Right cardiac atrium (tissue), 5 donors: Measurements from ENCODE around the gene DGKG. TPM values are rescaled to one million over a fixed set of nuclear protein-coding genes. Genes with fewer than 3 reads are reported as not detected.
A peak's percentile ranks its signal among the peaks of the same experiment; 100 is the strongest.

Experiments used
- ATAC-seq, 2 donors: fragments of 200-7000 bp; cut with Tn5 transposase; one replicate each; pipeline versions ENCODE4 v1.8.0 to v1.9.1; 2020; ENCODE audit warnings: moderate library complexity in 2 of 2, mild to moderate bottlenecking in 1 of 2
- DNase-seq, 3 donors: peaks; one replicate each; pipeline ENCODE4 v3.0.0-alpha.2; 2020
- H3K27ac ChIP-seq: one replicate; pipeline ENCODE4 v1.5.1; 2013; ENCODE audit warnings: mild to moderate bottlenecking, low read length, control low read depth, moderate library complexity
- H3K27me3 ChIP-seq: one replicate; pipeline ENCODE4 v1.6.1; 2013; ENCODE audit not compliant: control insufficient read depth, insufficient read depth
- H3K4me1 ChIP-seq: one replicate; pipeline ENCODE4 v1.6.1; 2013; ENCODE audit warnings: low read length; ENCODE audit not compliant: control insufficient read depth, insufficient read depth
- H3K4me3 ChIP-seq: one replicate; pipeline ENCODE4 v1.5.1; 2013; ENCODE audit warnings: low read length, control low read depth
- H3K9me3 ChIP-seq: one replicate; pipeline ENCODE4 v1.6.1; 2013; ENCODE audit warnings: low read length; ENCODE audit not compliant: control insufficient read depth
- WGBS: extraction: QIAGEN DNeasy Blood & Tissue Kit; methylation state at CpG from one replicate; pipeline ENCODE4 v1.1.7; 2013; 5-methylcytosine and 5-hydroxymethylcytosine counted together
- intact Hi-C, 4 donors: fragments of 100-400 bp; cut with DNase I; formaldehyde crosslinking; loops; one replicate each; pipeline versions ENCODE4 v1.11.0 to v1.14.0; 2022 to 2023
- polyA plus RNA-seq: library from polyadenylated mRNA; stranded (reverse); fragments of 200-250 nt; gene quantifications from one replicate; pipeline ENCODE4 v1.2.3, GENCODE V29; 2013
- total RNA-seq, 4 donors: library from RNA; stranded (reverse); fragmentation: NEBNext Ultra II Directional; extraction: Animal tissue kit (Norgen Biotek cat#: 25700); gene quantifications; one replicate each; pipeline ENCODE4 v1.2.1, GENCODE V29; 2021
- donor health status: healthy with polysubstance abuse.
- donor health status: DM: no; HTN: yes; CAD: no.
- donor health status: DM: no; HTN: no; CAD: no.
- donor health status: DM: no; HTN: yes; CAD: no; lungs with severe emphysema.
- donor health status: DM: yes; HTN: yes; CAD: no.

The DGKG gene
- total and polyA plus RNA-seq, 5 donors: 4.5 to 23.6 (median 16.2) TPM

DNA sequence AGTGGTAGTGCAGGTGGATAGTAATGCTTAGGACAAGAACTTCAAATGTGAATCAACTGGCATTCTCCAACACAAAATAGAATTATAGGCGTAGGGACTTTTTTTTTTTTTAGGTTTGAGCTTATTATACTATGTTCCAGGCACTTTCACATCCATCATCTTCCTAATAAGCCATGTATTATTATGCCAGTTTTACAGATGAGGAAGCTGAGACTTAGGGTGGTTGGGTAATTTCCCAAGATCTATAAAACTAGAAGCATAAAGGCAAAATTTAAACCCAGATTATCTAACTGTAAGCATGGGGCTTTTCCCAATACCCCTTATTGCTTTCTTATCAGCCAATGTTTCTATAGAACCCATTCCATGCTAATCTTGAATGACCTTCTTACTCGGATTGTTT lies 178.0 kb downstream of the DGKG start:
- no peaks in the 10 kb centered on the region for H3K9me3 ChIP-seq
- DNase-seq: no peak
- no peaks in the 10 kb centered on the region for H3K27me3 ChIP-seq
- H3K4me3 ChIP-seq: no peak overlapping the region
- 66% methylated on average over 2 of the region's 2 CpGs for WGBS
- ATAC-seq: no peak
- no peak overlapping the region for H3K27ac ChIP-seq
- no peaks in the 10 kb centered on the region for H3K4me1 ChIP-seq
- intact Hi-C loops: no loop called here

DNA sequence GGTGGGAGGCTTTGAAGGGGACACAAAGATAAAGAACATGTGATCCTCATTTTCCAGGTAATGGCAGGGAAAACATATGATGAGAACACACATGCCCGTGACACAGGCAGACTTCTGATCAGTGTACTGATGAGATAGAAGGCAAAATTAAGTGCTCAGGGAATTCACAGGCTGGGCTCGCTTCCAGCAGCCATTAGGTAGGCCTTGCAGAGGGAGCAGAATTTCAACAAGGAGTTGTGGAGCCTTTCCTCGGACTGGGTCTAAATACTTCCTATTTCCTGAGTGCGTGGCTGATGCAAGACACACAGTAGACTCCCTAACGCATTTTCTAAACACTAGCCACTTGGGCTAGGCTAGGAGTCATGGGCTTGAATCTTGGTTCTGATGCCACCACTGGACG lies 179.2 kb downstream of the DGKG start:
- intact Hi-C loops: no loop called here
- Histone ChIP-seq H3K27ac (no peak overlapping the region), H3K27me3 (no peaks in the 10 kb centered on the region), H3K4me3 (no peak overlapping the region), H3K9me3 (no peaks in the 10 kb centered on the region), H3K4me1 (no peaks in the 10 kb centered on the region)
- DNase-seq (no peak), ATAC-seq (no peak)
- 58% methylated on average over 6 of the region's 6 CpGs for WGBS

DNA sequence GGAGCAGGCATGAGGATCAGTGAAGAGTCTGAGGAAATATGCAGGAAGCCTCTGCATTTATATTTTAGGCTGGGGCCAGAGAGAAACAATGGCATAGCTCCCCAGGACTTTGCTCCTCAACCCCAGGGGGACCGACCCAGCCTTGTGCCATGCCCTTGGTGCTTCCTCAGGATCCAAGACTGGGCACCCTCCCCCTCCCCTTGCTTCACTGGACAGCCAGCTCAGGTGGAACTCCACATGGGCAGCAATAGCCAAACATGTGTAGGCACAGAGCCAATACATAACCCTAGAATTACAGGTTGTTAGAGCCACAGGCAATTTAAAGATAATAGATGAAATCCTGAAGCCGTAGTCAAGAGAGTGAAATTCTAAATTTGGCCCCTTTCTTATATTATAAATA lies 180.1 kb downstream of the DGKG start:
- Histone ChIP-seq H3K27me3 (no peaks in the 10 kb centered on the region), H3K4me3 (no peak overlapping the region), H3K4me1 (no peaks in the 10 kb centered on the region), H3K9me3 (no peaks in the 10 kb centered on the region), H3K27ac (no peak overlapping the region)
- WGBS: 94% methylated on average over 2 of the region's 2 CpGs
- intact Hi-C loops: no loop called here
- DNase-seq (no peak), ATAC-seq (no peak)

DNA sequence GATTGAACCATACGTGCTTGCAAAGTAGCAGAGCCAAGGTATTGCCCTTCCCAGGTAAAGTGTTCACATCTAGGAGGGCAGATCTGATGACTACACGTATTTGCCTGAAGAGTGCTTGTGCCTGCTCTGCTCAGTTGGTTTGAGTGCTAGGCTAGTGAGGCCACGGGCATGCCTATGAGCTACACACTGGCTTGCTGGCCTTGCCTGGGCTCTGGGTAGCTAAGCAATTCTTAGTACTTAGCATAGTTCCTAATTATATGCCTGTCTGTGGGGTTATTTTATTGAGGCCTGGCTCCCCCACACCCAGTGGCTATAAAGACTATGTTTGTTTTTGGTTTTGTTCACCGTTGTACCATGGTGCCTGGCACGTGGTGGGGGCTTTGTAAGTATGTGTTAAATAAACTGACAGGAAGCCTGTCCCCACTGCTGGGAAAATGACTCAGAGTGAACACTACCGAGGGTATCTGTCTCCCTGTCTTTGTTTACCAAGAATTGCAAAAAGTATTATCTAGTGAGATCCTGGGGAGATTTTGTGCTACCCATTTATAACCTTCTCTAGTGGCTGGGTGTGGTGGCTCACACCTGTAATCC lies 181.0 kb downstream of the DGKG start:
- no peaks in the 10 kb centered on the region for H3K4me1 ChIP-seq
- DNase-seq (no peak), ATAC-seq (no peak)
- WGBS: 71% methylated on average over 6 of the region's 6 CpGs
- H3K27ac ChIP-seq: no peak overlapping the region
- no peak overlapping the region for H3K4me3 ChIP-seq
- intact Hi-C loops: no loop called here
- H3K9me3 ChIP-seq: no peaks in the 10 kb centered on the region
- no peaks in the 10 kb centered on the region for H3K27me3 ChIP-seq

DNA sequence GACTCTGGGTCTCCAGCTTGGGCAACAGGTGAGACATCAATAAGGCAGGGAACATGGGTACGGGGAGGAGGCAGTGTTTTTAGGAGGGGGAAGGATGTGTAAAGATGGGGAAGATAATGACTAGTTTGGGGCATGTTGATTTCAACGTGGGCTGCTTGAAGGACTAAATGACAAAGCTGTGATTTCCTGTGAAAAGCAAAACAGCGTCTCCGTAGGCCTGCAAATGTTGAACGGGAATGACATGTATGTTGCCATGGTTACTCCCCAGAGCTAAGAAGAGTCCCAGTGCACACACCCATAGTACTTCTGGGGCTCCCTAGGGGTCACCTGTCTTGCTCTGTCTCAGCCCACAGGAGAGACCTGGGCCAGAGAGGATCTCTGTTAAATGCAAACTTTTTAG lies 181.9 kb downstream of the DGKG start:
- 66% methylated on average over 5 of the region's 5 CpGs for WGBS
- no peak for ATAC-seq

DNA sequence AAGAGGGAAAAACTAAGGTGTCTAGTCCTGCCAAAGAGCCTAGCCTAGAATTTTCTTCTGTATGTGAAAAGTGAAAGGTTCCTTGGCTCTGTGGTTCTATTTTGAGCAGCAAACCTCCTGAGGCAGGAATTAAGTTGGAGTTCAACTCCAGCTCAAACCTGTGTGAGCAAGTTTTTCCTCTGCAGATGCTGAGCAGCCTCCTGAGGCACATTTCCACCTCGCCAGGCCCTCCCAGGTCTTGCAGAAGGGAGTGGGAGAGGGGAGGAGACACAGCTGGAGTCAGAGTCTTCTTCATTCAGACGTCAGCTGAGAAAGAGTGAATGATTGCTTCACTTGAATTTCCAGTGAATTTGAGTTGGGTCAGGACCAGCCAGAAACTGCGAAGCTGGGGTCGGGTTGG lies 183.6 kb downstream of the DGKG start:
- WGBS: 79% methylated on average over 4 of the region's 4 CpGs

More for the DNA sequence above, 181.9 kb downstream of the DGKG start:
- Histone ChIP-seq H3K27ac (no peak overlapping the region), H3K4me1 (no peaks in the 10 kb centered on the region), H3K27me3 (no peaks in the 10 kb centered on the region), H3K9me3 (no peaks in the 10 kb centered on the region), H3K4me3 (no peak overlapping the region)
- intact Hi-C loops: no loop called here
- no peak for DNase-seq

DNA sequence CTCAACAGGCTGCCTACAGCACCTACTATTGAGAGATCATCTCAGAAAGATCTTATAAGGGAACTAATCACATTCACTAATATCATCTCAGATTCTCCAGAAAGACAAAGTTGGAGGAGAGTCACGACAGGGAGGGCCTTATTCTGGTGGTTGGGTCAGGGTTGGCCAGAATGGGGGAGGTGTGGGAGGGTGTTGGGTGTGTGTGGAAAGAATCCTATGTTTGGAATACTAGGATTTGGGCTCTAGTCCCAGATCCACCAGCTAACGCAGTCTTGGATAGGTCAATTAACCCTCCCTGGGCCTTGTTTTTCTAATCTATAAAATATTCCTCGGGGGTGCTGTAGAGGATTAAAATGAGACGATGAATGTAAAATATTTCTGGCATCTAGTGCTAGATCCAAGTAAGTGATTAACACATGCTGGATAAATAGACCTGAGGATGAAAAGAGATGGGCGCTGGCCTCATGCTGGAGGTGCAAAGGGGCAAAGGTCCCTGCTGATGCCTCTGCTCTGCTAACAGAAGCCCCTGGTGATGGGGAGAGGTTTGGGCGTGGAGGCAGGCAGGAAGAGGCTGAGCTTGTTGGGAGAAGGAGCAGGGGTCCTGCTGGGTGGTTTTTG lies 185.6 kb downstream of the DGKG start:
- Histone ChIP-seq H3K27ac (no peak overlapping the region), H3K4me3 (no peak overlapping the region), H3K4me1 (peaks cover 2% of the 10 kb centered on the region), H3K27me3 (no peaks in the 10 kb centered on the region), H3K9me3 (no peaks in the 10 kb centered on the region)
- ATAC-seq: peak in 1 of 2 donors; percentile 8
- DNase-seq: no peak
- intact Hi-C loops: no loop called here
- 58% methylated on average over 6 of the region's 6 CpGs for WGBS

More for the DNA sequence above, 183.6 kb downstream of the DGKG start:
- intact Hi-C loops: no loop called here
- Histone ChIP-seq H3K4me1 (peaks cover under 1% of the 10 kb centered on the region), H3K27me3 (no peaks in the 10 kb centered on the region), H3K4me3 (no peak overlapping the region), H3K27ac (no peak overlapping the region), H3K9me3 (no peaks in the 10 kb centered on the region)
- DNase-seq (no peak), ATAC-seq (no peak)

DNA sequence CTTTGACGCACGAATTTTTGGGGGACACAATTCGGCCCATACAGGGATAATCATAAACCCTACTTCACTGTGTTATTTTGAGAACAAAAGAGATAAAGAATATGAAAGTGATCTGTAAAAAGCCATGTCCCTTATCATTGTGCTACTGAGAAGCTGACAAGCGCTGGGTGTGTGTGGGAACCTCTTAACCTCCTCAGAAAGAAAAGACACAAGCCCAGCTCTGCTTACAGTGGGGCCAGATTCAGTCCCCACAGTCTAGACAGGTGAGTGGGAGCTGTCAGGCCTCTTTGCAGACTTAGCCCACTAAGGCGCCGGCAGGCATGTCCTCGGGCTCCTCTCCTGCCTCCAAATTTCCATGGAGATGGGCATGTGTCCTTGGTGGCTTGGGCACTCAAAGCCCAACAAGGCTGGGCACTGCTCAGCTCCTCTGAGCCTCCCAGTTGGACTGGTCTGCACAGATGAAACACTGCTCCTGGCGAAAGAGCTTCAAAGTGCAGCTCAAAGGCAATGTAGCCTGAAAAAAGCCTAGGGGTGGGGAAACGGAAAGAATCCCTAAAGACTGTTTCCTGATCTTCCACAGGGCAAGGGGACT lies 188.7 kb downstream of the DGKG start:
- intact Hi-C loops: no loop called here
- 72% methylated on average over 9 of the region's 9 CpGs for WGBS
- Histone ChIP-seq H3K27me3 (no peaks in the 10 kb centered on the region), H3K9me3 (no peaks in the 10 kb centered on the region), H3K4me1 (peaks cover 2% of the 10 kb centered on the region), H3K4me3 (no peak overlapping the region), H3K27ac (no peak overlapping the region)
- DNase-seq (no peak), ATAC-seq (peak; percentile 45 to 48)

DNA sequence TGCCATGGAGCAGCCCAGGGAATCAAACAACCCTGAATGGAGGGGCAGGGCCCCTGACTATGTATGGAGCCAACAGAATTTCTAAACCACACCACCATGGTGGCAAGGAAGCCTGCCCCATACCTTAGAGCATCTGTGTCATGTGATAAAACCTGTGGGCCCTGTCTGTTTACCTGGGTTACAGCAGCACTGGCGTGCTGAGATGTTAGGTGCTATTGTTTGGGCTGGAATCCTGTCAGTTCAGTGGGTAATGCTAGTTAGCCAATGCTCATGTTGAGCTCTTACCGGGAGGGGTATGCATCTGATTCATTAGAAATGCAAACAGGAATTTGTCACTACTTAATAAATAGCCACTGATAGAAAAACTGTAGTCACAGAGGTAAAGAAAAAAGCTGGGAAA lies 189.7 kb downstream of the DGKG start:
- peak in 1 of 2 donors; percentile 11 for ATAC-seq
- Histone ChIP-seq H3K9me3 (no peaks in the 10 kb centered on the region), H3K4me1 (peaks cover 2% of the 10 kb centered on the region), H3K4me3 (no peak overlapping the region), H3K27me3 (no peaks in the 10 kb centered on the region), H3K27ac (no peak overlapping the region)
- no peak for DNase-seq
- intact Hi-C loops: no loop called here
- WGBS: 87% methylated on average over 2 of the region's 2 CpGs

DNA sequence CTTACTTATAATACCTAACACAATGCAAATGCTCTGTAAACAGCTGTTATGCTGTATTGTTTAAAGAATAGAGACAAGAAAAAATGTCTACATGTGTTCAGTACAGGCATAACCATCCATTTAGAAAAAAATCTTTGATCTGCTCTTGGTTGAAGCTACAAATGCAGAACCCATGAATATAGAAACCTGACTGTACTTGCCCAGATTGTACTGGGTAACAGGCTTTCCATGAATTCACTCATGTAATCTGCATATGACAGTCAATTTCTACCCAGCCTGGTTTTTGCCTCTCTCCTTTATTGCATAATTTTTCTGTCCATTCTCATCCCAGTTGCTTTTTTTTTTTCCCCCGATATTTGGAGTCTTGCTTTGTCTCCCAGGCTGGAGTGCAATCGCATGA lies 190.5 kb downstream of the DGKG start:
- Histone ChIP-seq H3K4me3 (no peak overlapping the region), H3K27ac (no peak overlapping the region), H3K27me3 (no peaks in the 10 kb centered on the region), H3K9me3 (no peaks in the 10 kb centered on the region), H3K4me1 (peaks cover 2% of the 10 kb centered on the region)
- no peak for ATAC-seq
- 95% methylated on average over 2 of the region's 2 CpGs for WGBS
- DNase-seq: no peak
- intact Hi-C loops: no loop called here

DNA sequence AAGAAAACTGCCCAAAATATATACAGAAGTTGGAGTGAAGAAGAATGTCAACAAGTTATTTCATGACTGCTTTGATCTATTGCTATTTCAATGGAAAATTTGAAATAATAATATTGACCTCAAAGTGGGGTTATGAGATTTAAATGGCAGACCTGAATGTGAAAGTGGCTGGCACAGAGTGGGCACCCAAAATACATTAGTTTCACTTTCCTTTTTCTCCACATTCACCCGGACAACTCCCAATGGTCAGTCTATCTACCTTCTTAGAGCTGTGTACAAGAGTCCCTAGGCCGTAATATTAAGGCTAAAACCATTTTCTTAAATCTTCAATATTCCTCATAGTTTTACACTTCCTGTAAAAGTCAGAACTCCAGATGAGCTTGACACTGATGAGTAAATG lies 191.5 kb downstream of the DGKG start:
- Histone ChIP-seq H3K4me3 (no peak overlapping the region), H3K9me3 (no peaks in the 10 kb centered on the region), H3K27me3 (no peaks in the 10 kb centered on the region), H3K27ac (no peak overlapping the region), H3K4me1 (peaks cover 2% of the 10 kb centered on the region)
- intact Hi-C loops: no loop called here
- no peak for ATAC-seq
- DNase-seq: no peak
- WGBS: 40% methylated on average over 2 of the region's 2 CpGs
